GM12878 (cell line): ENCODE results near the gene WDR93. TPM values are rescaled to one million over a fixed set of nuclear protein-coding genes. Genes with fewer than 3 reads are reported as not detected.

Source experiments
- JUNB ChIP-seq: IDR thresholded peaks from 2 replicates; pipeline ENCODE4 v1.6.1; 2016; ENCODE audit warnings: antibody characterized with exemption, mild to moderate bottlenecking
- MYC ChIP-seq: IDR thresholded peaks from 2 replicates; pipeline ENCODE4 v1.6.1; 2011; ENCODE audit warnings: mild to moderate bottlenecking, low read length, moderate library complexity, inconsistent platforms; ENCODE audit not compliant: insufficient read depth, insufficient replicate concordance, insufficient read length, severe bottlenecking
- NRF1 ChIP-seq: conservative IDR thresholded peaks from 2 replicates; pipeline ENCODE4 v1.6.1; 2011; ENCODE audit warnings: mild to moderate bottlenecking, low read depth, low read length, improper control_type of control experiment
- ZBTB33 ChIP-seq: fragments of 450-650 bp; IDR thresholded peaks from 2 replicates; pipeline ENCODE4 v1.6.1; 2017; ENCODE audit warnings: mild to moderate bottlenecking
- ZNF687 ChIP-seq: fragments of 450-650 bp; IDR thresholded peaks from 2 replicates; pipeline ENCODE4 v1.6.1; 2017; ENCODE audit warnings: mild to moderate bottlenecking, moderate library complexity
- polyA plus RNA-seq, 11 experiments: library from polyadenylated mRNA; depleted of rRNA in 4 of 11; unstranded in 6 of 11; stranded (reverse) in 5 of 11; fragments of >200 nt; fragmentation: Nextera tagmentation in 4 of 11; fragmentation: Illumina TruSeq in 1 of 11; extraction: Ambion mirVana in 4 of 11; extraction: Trizol in 1 of 11; gene quantifications; 1 replicate in 1 of 11; 2 replicates in 10 of 11; pipeline versions ENCODE4 v1.2.1 to v1.2.3, GENCODE V29; 2011 to 2016; ENCODE audit warnings: inconsistent platforms in 2 of 11, missing spikeins in 2 of 11, low read depth in 1 of 11
- total RNA-seq, 4 experiments: library from RNA; depleted of rRNA in 3 of 4; stranded (reverse); fragments of >200 nt in 3 of 4; fragmentation: Illumina TruSeq in 1 of 4; extraction: Trizol in 1 of 4; gene quantifications; 2 replicates each; pipeline versions ENCODE4 v1.2.1 to v1.2.3, GENCODE V29; 2013 to 2021
- TF ChIP-seq, protein P1 (sequence below): fragments of 450-650 bp; IDR thresholded peaks from 2 replicates; pipeline ENCODE4 v1.6.1; 2014; ENCODE audit warnings: mild to moderate bottlenecking

The WDR93 gene
- total and polyA plus RNA-seq, 10 of the 15 experiments (the other 5 are each of a cell fraction or from before 2014, with no cell fraction given): not detected

GRCh38 chr15:89668171-89668570 is 22.4 kb upstream of the WDR93 start (continued):
- TF ChIP-seq, protein P1, sequence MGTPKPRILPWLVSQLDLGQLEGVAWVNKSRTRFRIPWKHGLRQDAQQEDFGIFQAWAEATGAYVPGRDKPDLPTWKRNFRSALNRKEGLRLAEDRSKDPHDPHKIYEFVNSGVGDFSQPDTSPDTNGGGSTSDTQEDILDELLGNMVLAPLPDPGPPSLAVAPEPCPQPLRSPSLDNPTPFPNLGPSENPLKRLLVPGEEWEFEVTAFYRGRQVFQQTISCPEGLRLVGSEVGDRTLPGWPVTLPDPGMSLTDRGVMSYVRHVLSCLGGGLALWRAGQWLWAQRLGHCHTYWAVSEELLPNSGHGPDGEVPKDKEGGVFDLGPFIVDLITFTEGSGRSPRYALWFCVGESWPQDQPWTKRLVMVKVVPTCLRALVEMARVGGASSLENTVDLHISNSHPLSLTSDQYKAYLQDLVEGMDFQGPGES: no peak
- TF ChIP-seq NRF1 (no peak), ZBTB33 (no peak), JUNB (no peak), MYC (no peak), ZNF687 (no peak)
